Esophagus (tissue), 2 donors: ENCODE results near the gene ALOX15. TPM values are rescaled to one million over a fixed set of nuclear protein-coding genes. Genes with fewer than 3 reads are reported as not detected.
"Not testable (repeated sequence)": the region's sequence is repeated elsewhere in the genome, so short reads cannot be mapped to it uniquely, and the experiment has no call there.

Experiments used
- H3K27ac ChIP-seq, 2 donors: one replicate each; pipeline ENCODE4 v1.5.1; 2013; ENCODE audit warnings: low read depth in 2 of 2, mild to moderate bottlenecking in 2 of 2, inconsistent platforms in 1 of 2, low read length in 1 of 2, moderate library complexity in 1 of 2
- H3K27me3 ChIP-seq, 2 donors: one replicate each; pipeline ENCODE4 v1.6.1; 2013; ENCODE audit warnings: low read length in 2 of 2, control low read depth in 1 of 2, mild to moderate bottlenecking in 1 of 2; ENCODE audit not compliant: insufficient read depth in 2 of 2, control insufficient read depth in 1 of 2
- H3K36me3 ChIP-seq, 2 donors: one replicate each; pipeline ENCODE4 v1.6.1; 2013; ENCODE audit warnings: low read length in 1 of 2; ENCODE audit not compliant: control insufficient read depth in 2 of 2, insufficient read depth in 2 of 2
- H3K4me1 ChIP-seq, 2 donors: one replicate each; pipeline ENCODE4 v1.6.1; 2013; ENCODE audit warnings: low read length in 1 of 2; ENCODE audit not compliant: control insufficient read depth in 2 of 2, insufficient read depth in 2 of 2
- H3K4me3 ChIP-seq, 2 donors: one replicate each; pipeline ENCODE4 v1.5.1; 2013; ENCODE audit warnings: low read length in 2 of 2, mild to moderate bottlenecking in 2 of 2, low read depth in 1 of 2, moderate library complexity in 1 of 2
- H3K9me3 ChIP-seq, 2 donors: one replicate each; pipeline ENCODE4 v1.6.1; 2013; ENCODE audit warnings: mild to moderate bottlenecking in 2 of 2, low read depth in 1 of 2, low read length in 1 of 2, moderate library complexity in 1 of 2; ENCODE audit not compliant: control insufficient read depth in 2 of 2, insufficient read depth in 1 of 2
- WGBS, 2 donors: extraction: QIAGEN DNeasy Blood & Tissue Kit; methylation state at CpG; one replicate each; pipeline ENCODE4 v1.1.7; 2013; 5-methylcytosine and 5-hydroxymethylcytosine counted together
- polyA plus RNA-seq, 2 donors: library from polyadenylated mRNA; stranded (reverse); fragments of 200-250 nt; gene quantifications; one replicate each; pipeline ENCODE4 v1.2.3, GENCODE V29; 2013
- donor health status: healthy with polysubstance abuse.
- donor health status: Bipolar disorder and iron deficiency.

Gene ALOX15
- polyA plus RNA-seq, 2 donors: 0.04 to 0.22 TPM

GRCh38 chr17:4599505-4600281, 41.8 kb downstream of the ALOX15 start:
- Histone ChIP-seq H3K4me1 (peaks cover 0 to 15% of the 10 kb centered on the region in 2 donors), H3K4me3 (no peak overlapping the region), H3K36me3 (no peaks in the 10 kb centered on the region), H3K27ac (peak overlapping the region; percentile 71 to 81), H3K9me3 (no peaks in the 10 kb centered on the region), H3K27me3 (no peaks in the 10 kb centered on the region)
- 30 to 39% methylated on average over 25 of the region's 25 CpGs for WGBS, 2 donors

- 66% methylated on average over 20 of the region's 20 CpGs for WGBS, 2 donors
- Histone ChIP-seq H3K9me3 (no peaks in the 10 kb centered on the region), H3K27me3 (no peaks in the 10 kb centered on the region), H3K4me3 (no peak overlapping the region), H3K4me1 (peaks cover 0 to 10% of the 10 kb centered on the region in 2 donors), H3K27ac (peak overlapping the region; percentile 59 to 88), H3K36me3 (no peaks in the 10 kb centered on the region)
Observed at GRCh38 chr17:4598776-4599504, 42.5 kb downstream of the ALOX15 start.

- no peaks in the 10 kb centered on the region for H3K36me3 ChIP-seq
- H3K9me3 ChIP-seq: no peaks in the 10 kb centered on the region
- 78 to 84% methylated on average over 13 of the region's 13 CpGs for WGBS, 2 donors
- peaks cover 0 to 10% of the 10 kb centered on the region in 2 donors for H3K4me1 ChIP-seq
- no peaks in the 10 kb centered on the region for H3K27me3 ChIP-seq
- peak overlapping the region; percentile 57 to 59 for H3K27ac ChIP-seq
- no peak overlapping the region for H3K4me3 ChIP-seq
Observed at GRCh38 chr17:4597975-4598374, 43.5 kb downstream of the ALOX15 start.

GRCh38 chr17:4596636-4597380, 44.7 kb downstream of the ALOX15 start:
- Histone ChIP-seq H3K27me3 (no peaks in the 10 kb centered on the region), H3K4me1 (peaks cover 0 to 10% of the 10 kb centered on the region in 2 donors), H3K36me3 (no peaks in the 10 kb centered on the region), H3K9me3 (no peaks in the 10 kb centered on the region), H3K27ac (no peak overlapping the region), H3K4me3 (no peak overlapping the region)
- 94 to 96% methylated on average over 36 of the region's 36 CpGs for WGBS, 2 donors

- H3K9me3 ChIP-seq, H3K4me1 ChIP-seq, H3K27me3 ChIP-seq, H3K4me3 ChIP-seq, H3K27ac ChIP-seq, H3K36me3 ChIP-seq: not testable (repeated sequence)
- 87 to 90% methylated on average over 22 to 23 of the region's 23 CpGs for WGBS, 2 donors
Observed at GRCh38 chr17:4595685-4596342, 45.7 kb downstream of the ALOX15 start.

GRCh38 chr17:4594931-4595684, 46.4 kb downstream of the ALOX15 start:
- WGBS, 2 donors: 40 to 56% methylated on average over 29 of the region's 29 CpGs
- H3K9me3 ChIP-seq: no peaks in the 10 kb centered on the region
- H3K27me3 ChIP-seq: no peaks in the 10 kb centered on the region
- peaks cover 0 to 10% of the 10 kb centered on the region in 2 donors for H3K4me1 ChIP-seq
- no peak overlapping the region for H3K27ac ChIP-seq
- no peaks in the 10 kb centered on the region for H3K36me3 ChIP-seq
- H3K4me3 ChIP-seq: no peak overlapping the region

GRCh38 chr17:4594406-4594805, 47.1 kb downstream of the ALOX15 start:
- no peaks in the 10 kb centered on the region for H3K36me3 ChIP-seq
- no peaks in the 10 kb centered on the region for H3K27me3 ChIP-seq
- no peaks in the 10 kb centered on the region for H3K9me3 ChIP-seq
- no peak overlapping the region for H3K27ac ChIP-seq
- 90% methylated on average over 7 of the region's 7 CpGs for WGBS, 2 donors
- no peak overlapping the region for H3K4me3 ChIP-seq
- H3K4me1 ChIP-seq: peaks cover 0 to 5% of the 10 kb centered on the region in 2 donors

GRCh38 chr17:4593021-4593421, 48.5 kb downstream of the ALOX15 start:
- H3K9me3 ChIP-seq: no peaks in the 10 kb centered on the region
- H3K4me3 ChIP-seq: no peak overlapping the region
- 79 to 85% methylated on average over 14 of the region's 14 CpGs for WGBS, 2 donors
- H3K27me3 ChIP-seq: no peaks in the 10 kb centered on the region
- H3K36me3 ChIP-seq: no peaks in the 10 kb centered on the region
- H3K27ac ChIP-seq: no peak overlapping the region
- peaks cover 0 to 1% of the 10 kb centered on the region in 2 donors for H3K4me1 ChIP-seq
